Coronary artery (tissue), 2 donors: ENCODE results near the gene CA5A.
"Not testable (repeated sequence)": the region's sequence is repeated elsewhere in the genome, so short reads cannot be mapped to it uniquely, and the experiment has no call there.

ENCODE experiments used
- DNase-seq: peaks from one replicate; pipeline ENCODE4 v3.0.0-alpha.2; 2017; ENCODE audit warnings: low spot score
- H3K27ac ChIP-seq, 2 donors: fragments of 200-600 bp; sonication (generic); one replicate each; pipeline ENCODE4 v1.5.1; 2016 to 2019
- H3K4me3 ChIP-seq: fragments of 200-600 bp; sonication (generic); 2 replicates; pipeline ENCODE4 v1.5.1; 2016; ENCODE audit warnings: mild to moderate bottlenecking, moderate library complexity
- TF ChIP-seq, protein P1 (sequence below): fragments of 200-600 bp; sonication (generic); IDR thresholded peaks from one replicate; pipeline ENCODE4 v1.5.1; 2019; ENCODE audit warnings: antibody characterized with exemption

CA5A gene

GRCh38 chr16:87918338-87918737 lies 18.0 kb downstream of the CA5A start:
- no peak overlapping the region for H3K27ac ChIP-seq
- DNase-seq: no peak
- TF ChIP-seq, protein P1, sequence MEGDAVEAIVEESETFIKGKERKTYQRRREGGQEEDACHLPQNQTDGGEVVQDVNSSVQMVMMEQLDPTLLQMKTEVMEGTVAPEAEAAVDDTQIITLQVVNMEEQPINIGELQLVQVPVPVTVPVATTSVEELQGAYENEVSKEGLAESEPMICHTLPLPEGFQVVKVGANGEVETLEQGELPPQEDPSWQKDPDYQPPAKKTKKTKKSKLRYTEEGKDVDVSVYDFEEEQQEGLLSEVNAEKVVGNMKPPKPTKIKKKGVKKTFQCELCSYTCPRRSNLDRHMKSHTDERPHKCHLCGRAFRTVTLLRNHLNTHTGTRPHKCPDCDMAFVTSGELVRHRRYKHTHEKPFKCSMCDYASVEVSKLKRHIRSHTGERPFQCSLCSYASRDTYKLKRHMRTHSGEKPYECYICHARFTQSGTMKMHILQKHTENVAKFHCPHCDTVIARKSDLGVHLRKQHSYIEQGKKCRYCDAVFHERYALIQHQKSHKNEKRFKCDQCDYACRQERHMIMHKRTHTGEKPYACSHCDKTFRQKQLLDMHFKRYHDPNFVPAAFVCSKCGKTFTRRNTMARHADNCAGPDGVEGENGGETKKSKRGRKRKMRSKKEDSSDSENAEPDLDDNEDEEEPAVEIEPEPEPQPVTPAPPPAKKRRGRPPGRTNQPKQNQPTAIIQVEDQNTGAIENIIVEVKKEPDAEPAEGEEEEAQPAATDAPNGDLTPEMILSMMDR: no peak
- no peak overlapping the region for H3K4me3 ChIP-seq

GRCh38 chr16:87917503-87917902 lies 18.8 kb downstream of the CA5A start:
- DNase-seq: no peak
- no peak overlapping the region for H3K27ac ChIP-seq
- H3K4me3 ChIP-seq: no peak overlapping the region
- TF ChIP-seq, protein P1: no peak

DNA sequence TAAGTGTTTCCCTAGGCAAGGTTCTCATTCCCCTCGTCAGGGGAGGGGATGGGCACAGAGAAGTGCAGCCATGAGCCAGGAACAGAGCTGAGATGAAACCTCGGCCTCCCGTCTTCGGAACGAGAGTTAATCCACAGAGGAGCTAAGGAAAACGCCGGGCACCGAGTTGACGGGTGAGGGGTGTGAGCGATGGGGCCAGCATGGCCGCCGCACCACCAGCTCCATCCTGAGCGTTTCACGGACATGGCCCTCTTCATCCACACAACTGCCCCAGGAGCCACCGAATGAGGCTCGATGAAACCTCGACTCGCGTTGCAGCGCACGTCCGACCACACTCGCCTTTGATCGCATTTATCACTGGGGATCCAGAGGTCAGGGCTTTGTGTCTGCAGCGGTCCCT lies 21.5 kb downstream of the CA5A start:
- Histone ChIP-seq H3K27ac (no peak overlapping the region), H3K4me3 (no peak overlapping the region)
- TF ChIP-seq, protein P1: no peak
- no peak for DNase-seq

GRCh38 chr16:87914021-87914725 lies 22.2 kb downstream of the CA5A start:
- not testable (repeated sequence) for H3K27ac ChIP-seq, H3K4me3 ChIP-seq, DNase-seq

- DNase-seq, H3K4me3 ChIP-seq, H3K27ac ChIP-seq: not testable (repeated sequence)
These were observed 23.6 kb downstream of the CA5A start for GRCh38 chr16:87912691-87913090.

- DNase-seq: peak; percentile 91
- Histone ChIP-seq H3K27ac (peak overlapping the region; percentile 46 to 78), H3K4me3 (peak overlapping the region; percentile 14)
These were observed 25.1 kb downstream of the CA5A start for GRCh38 chr16:87911106-87911763.

DNA sequence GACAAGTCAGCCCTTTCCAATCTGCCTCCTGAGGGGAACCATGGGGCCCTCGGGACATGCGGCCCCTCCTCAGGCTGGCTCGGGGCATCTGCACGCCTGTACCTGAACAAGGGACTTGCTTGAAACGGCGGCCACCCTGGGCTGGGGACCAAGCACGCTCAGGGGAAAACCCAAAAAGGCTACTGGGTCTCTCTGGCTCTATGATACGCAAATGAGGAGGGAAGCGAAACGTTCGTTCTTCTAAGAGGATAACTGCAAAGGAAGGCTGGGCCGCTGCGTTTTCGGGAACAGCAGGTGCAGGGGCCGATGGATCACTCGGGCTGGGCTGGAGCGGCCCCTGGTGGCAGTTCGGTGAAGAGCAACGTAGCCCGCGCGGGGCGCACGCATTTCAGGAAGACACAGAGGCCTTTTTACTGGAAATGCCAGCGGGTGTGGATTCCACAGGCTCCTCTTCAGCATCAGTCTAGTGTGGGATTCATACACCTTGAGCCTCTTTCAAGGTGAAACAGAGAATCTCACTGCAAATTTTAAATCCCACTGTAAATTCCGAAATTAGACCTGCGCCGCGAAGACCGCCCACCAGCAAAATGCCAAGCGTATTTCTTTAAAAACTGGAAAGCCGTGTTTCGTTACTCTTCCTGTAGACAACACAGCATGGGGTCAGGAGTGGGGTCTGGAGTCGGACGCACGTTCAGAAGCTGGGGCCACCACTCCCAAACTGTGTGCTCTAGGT lies 27.0 kb downstream of the CA5A start:
- TF ChIP-seq, protein P1: peak; percentile 87
- H3K27ac ChIP-seq, DNase-seq: not testable (repeated sequence)

DNA sequence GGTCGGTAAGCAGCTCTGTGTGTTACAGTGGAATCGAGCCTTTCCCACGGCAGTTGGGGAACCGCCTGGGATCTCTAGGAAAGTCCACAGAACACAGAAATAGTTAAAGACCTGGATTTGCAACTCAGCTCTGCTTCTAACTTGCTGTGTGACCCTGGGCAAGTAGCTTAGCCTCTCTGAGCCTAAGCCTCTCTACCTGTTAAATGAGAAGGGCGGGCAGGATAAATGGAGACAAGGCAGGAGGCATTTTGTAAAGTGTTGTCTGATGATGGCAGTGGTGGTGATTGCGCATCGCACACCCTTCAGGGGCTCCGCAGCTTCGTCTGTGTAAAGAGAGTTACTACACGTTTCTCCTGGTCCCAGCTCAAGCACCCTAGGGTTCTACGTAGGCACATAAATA lies 28.2 kb downstream of the CA5A start:
- H3K27ac ChIP-seq, H3K4me3 ChIP-seq, DNase-seq: not testable (repeated sequence)

More for the DNA sequence above, 27.0 kb downstream of the CA5A start:
- not testable (repeated sequence) for H3K4me3 ChIP-seq

DNA sequence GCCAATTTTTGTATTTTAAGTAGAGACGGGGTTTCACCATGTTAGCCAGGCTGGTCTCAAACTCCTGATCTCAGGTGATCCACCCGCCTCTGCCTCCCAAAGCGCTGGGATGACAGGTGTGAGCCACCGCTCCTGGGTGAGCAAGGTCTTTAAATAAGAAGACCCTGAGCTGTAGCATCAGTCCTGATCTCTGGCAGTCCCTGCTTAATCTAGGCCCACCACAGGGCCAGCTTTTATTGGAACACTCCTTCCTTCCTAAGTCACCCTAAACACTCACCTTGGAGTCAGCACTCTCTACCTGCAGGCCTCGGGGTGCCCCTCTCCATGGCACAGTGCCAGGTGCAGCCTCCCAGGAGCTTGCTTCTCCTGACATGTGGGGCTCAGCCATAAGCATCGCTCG lies 30.8 kb downstream of the CA5A start:
- H3K4me3 ChIP-seq, H3K27ac ChIP-seq, DNase-seq: not testable (repeated sequence)

DNA sequence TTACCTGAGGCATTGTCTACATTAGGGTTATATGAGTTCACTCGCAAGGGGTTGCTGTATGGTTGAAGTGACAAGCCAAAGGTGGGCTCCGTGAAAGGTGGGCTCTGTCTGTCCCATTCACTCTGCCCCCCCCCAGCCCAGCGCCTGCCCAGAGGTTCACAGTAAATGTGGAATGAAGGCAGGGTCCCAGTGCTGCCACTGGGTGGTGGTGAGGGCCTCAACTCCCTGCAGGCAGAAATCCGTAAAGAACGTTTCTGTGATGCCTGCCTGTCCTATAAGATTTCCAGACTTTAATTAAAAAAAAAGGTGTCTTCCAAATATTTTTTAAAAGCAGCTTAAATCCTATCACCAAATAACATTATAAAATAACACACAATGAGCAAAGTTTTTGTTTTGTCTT lies 31.4 kb downstream of the CA5A start:
- not testable (repeated sequence) for H3K4me3 ChIP-seq, DNase-seq

GRCh38 chr16:87900489-87900888 lies 35.8 kb downstream of the CA5A start:
- not testable (repeated sequence) for DNase-seq, H3K27ac ChIP-seq, H3K4me3 ChIP-seq

More for the DNA sequence above, 31.4 kb downstream of the CA5A start:
- not testable (repeated sequence) for H3K27ac ChIP-seq
